Measurements from ENCODE around the gene GPR87.

Gene GPR87

DNA sequence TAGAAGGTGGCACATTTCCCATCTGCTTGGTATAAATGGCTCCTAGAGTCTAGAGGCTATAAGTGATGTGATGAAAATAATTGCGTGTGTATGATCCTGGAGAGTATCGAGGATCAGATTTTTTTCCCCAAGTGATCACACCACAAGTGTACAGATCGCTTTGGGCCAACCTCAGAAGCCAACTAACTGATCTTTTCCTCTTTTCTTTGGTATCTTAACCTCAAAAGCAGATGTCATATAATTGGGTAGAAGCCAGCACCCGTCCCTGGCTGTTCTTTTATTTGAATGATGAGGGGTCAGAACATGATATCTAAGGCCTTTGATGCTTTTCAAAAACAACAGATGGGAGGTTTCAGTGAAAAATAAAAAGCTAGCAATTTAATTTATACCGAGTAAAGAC is 41.5 kb downstream of the GPR87 start:
- no peak overlapping the region for H3K4me3 ChIP-seq (ENCODE audit: low read depth, low read length)
- in situ Hi-C loops (cut with HindIII; ENCODE audit: low sequenced_read_pairs), result no loop called here
- DNase-seq (ENCODE audit: low read depth, low spot score), result no peak
- TF ChIP-seq, protein P1, sequence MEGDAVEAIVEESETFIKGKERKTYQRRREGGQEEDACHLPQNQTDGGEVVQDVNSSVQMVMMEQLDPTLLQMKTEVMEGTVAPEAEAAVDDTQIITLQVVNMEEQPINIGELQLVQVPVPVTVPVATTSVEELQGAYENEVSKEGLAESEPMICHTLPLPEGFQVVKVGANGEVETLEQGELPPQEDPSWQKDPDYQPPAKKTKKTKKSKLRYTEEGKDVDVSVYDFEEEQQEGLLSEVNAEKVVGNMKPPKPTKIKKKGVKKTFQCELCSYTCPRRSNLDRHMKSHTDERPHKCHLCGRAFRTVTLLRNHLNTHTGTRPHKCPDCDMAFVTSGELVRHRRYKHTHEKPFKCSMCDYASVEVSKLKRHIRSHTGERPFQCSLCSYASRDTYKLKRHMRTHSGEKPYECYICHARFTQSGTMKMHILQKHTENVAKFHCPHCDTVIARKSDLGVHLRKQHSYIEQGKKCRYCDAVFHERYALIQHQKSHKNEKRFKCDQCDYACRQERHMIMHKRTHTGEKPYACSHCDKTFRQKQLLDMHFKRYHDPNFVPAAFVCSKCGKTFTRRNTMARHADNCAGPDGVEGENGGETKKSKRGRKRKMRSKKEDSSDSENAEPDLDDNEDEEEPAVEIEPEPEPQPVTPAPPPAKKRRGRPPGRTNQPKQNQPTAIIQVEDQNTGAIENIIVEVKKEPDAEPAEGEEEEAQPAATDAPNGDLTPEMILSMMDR (IDR thresholded peaks at IDR 0.05; ENCODE audit: low read depth, low read length), result no peak

DNA sequence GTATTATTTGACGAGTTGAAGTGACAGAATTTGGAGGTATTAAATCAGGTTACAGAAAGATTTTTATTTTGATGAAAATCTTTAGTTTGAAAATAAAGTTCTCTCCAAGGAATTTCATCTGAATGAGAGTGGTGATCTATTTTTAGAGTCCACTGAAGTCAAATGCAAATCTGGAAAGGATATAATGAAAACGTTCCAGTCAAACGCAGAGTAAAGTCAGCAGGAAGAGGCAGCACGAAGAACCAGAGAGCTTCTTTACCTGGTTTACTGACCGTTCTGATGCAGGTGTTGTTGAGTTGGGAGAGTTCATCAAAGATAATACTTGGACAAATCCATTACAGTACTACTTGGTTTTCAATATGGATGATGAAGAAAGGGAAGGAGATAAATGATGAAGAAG is 47.0 kb downstream of the GPR87 start:
- H3K4me3 ChIP-seq (ENCODE audit: low read depth, low read length), result no peak overlapping the region
- in situ Hi-C loops (cut with HindIII; ENCODE audit: low sequenced_read_pairs), result no loop called here
- no peak for DNase-seq (ENCODE audit: low read depth, low spot score)
- TF ChIP-seq, protein P1 (IDR thresholded peaks at IDR 0.05; ENCODE audit: low read depth, low read length), result no peak

GRCh38 chr3:151268267-151269235 is 48.1 kb downstream of the GPR87 start:
- H3K4me3 ChIP-seq (ENCODE audit: low read depth, low read length), result no peak overlapping the region
- DNase-seq (ENCODE audit: low read depth, low spot score), result no peak
- TF ChIP-seq, protein P1 (IDR thresholded peaks at IDR 0.05; ENCODE audit: low read depth, low read length), result no peak
- in situ Hi-C loops (cut with HindIII; ENCODE audit: low sequenced_read_pairs), result no loop called here

GRCh38 chr3:151267066-151267465 is 49.6 kb downstream of the GPR87 start:
- in situ Hi-C loops (cut with HindIII; ENCODE audit: low sequenced_read_pairs), result no loop called here
- TF ChIP-seq, protein P1 (IDR thresholded peaks at IDR 0.05; ENCODE audit: low read depth, low read length), result no peak

DNA sequence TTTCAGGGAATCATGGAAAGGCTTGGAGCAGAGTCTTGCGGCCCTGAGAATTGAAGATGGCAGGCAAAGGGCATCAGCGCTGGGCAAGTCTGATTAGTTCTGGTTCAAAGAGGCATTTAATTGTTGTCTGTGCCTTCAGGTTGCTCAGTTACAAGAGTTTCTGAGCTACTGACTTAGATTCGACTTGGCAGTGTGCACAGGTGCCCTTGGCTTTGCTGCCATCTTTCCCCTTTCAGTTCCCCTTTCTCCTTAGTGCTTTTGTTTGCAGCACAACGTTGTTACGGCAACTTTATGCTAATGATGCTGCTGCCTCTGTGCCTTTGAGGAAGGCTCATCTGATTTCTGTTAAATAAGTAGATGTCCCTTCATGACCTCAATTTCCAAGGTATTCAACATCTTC is 50.8 kb downstream of the GPR87 start:
- no peak for DNase-seq (ENCODE audit: low read depth, low spot score)
- in situ Hi-C loops (cut with HindIII; ENCODE audit: low sequenced_read_pairs), result no loop called here
- H3K4me3 ChIP-seq (ENCODE audit: low read depth, low read length), result no peak overlapping the region
- TF ChIP-seq, protein P1 (IDR thresholded peaks at IDR 0.05; ENCODE audit: low read depth, low read length), result no peak

More at GRCh38 chr3:151267066-151267465, 49.6 kb downstream of the GPR87 start:
- no peak overlapping the region for H3K4me3 ChIP-seq (ENCODE audit: low read depth, low read length)
- DNase-seq (ENCODE audit: low read depth, low spot score), result no peak

DNA sequence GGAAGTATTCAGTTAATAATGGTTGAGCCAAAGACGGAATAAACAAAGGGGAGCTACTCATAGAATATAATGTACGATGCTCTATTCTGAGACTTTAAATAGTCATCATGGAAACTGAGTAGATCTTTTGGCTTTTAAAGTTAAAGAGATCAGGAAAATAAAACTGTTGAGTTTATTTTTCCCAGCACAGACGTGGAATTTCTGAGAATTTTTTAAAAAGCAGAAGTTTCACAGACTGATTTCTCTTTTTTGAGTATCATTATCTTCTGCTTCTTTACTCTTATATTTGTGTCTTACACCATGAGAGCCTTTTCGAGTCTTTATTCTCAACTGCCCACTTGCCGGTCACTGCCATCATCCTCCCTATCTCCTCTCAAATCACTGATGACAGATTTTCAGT is 51.5 kb downstream of the GPR87 start:
- TF ChIP-seq, protein P1 (IDR thresholded peaks at IDR 0.05; ENCODE audit: low read depth, low read length), result no peak
- no peak overlapping the region for H3K4me3 ChIP-seq (ENCODE audit: low read depth, low read length)
- no peak for DNase-seq (ENCODE audit: low read depth, low spot score)
- in situ Hi-C loops (cut with HindIII; ENCODE audit: low sequenced_read_pairs), result no loop called here
